IMR-90 (cell line): ENCODE results near the gene WDFY2.

Experiments
- BHLHE40 ChIP-seq: fragments of 150-350 bp; IDR thresholded peaks from 2 replicates; pipeline ENCODE4 v1.6.1; 2016; ENCODE audit warnings: mild to moderate bottlenecking, low read depth, low read length
- CHD1 ChIP-seq: IDR thresholded peaks from 2 replicates; pipeline ENCODE4 v1.6.1; 2012; ENCODE audit warnings: low read depth, low read length, improper control_type of control experiment
- CTCF ChIP-seq: conservative IDR thresholded peaks from 2 replicates; pipeline ENCODE4 v1.5.1; 2012; ENCODE audit warnings: mild to moderate bottlenecking, low read depth, low read length, improper control_type of control experiment
- MAFK ChIP-seq: IDR thresholded peaks from 2 replicates; pipeline ENCODE4 v1.6.1; 2012; ENCODE audit warnings: low read depth, low read length, improper control_type of control experiment
- MAZ ChIP-seq: IDR thresholded peaks from 2 replicates; pipeline ENCODE4 v1.6.1; 2012; ENCODE audit warnings: low read depth, mild to moderate bottlenecking, low read length, improper control_type of control experiment, moderate library complexity, borderline replicate concordance
- MXI1 ChIP-seq: IDR thresholded peaks from 2 replicates; pipeline ENCODE4 v1.6.1; 2012; ENCODE audit warnings: low read depth, mild to moderate bottlenecking, low read length, moderate library complexity, borderline replicate concordance
- NFE2L2 ChIP-seq: fragments of 150-350 bp; IDR thresholded peaks from 2 replicates; pipeline ENCODE4 v1.6.1; 2016; ENCODE audit warnings: low read depth, mild to moderate bottlenecking, low read length
- POLR2A ChIP-seq: IDR thresholded peaks from 2 replicates; pipeline ENCODE4 v1.6.1; 2012; ENCODE audit warnings: mild to moderate bottlenecking, low read depth, low read length
- RAD21 ChIP-seq: IDR thresholded peaks from 2 replicates; pipeline ENCODE4 v1.6.1; 2012; ENCODE audit warnings: low read length, improper control_type of control experiment
- RCOR1 ChIP-seq: IDR thresholded peaks from 2 replicates; pipeline ENCODE4 v1.6.1; 2012; ENCODE audit warnings: mild to moderate bottlenecking, low read length, improper control_type of control experiment; ENCODE audit not compliant: insufficient replicate concordance
- RFX5 ChIP-seq: IDR thresholded peaks from 2 replicates; pipeline ENCODE4 v1.8.0; 2012; ENCODE audit warnings: low read depth, mild to moderate bottlenecking, low read length, moderate library complexity
- SMC3 ChIP-seq: fragments of 150-350 bp; IDR thresholded peaks from 2 replicates; pipeline ENCODE4 v1.6.1; 2016; ENCODE audit warnings: low read depth, mild to moderate bottlenecking, antibody characterized with exemption, low read length, moderate library complexity
- TF ChIP-seq, protein P1 (sequence below): fragments of 150-350 bp; IDR thresholded peaks from 2 replicates; pipeline ENCODE4 v1.6.1; 2017; ENCODE audit warnings: mild to moderate bottlenecking, antibody characterized with exemption, low read length, low read depth

GRCh38 chr13:51768976-51769375, 184.7 kb downstream of the WDFY2 start:
- TF ChIP-seq CTCF: no peak
- TF ChIP-seq MXI1: no peak
- no peak for TF ChIP-seq NFE2L2
- TF ChIP-seq, protein P1, sequence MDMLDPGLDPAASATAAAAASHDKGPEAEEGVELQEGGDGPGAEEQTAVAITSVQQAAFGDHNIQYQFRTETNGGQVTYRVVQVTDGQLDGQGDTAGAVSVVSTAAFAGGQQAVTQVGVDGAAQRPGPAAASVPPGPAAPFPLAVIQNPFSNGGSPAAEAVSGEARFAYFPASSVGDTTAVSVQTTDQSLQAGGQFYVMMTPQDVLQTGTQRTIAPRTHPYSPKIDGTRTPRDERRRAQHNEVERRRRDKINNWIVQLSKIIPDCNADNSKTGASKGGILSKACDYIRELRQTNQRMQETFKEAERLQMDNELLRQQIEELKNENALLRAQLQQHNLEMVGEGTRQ: no peak
- no peak for TF ChIP-seq RAD21
- no peak for TF ChIP-seq POLR2A
- no peak for TF ChIP-seq RCOR1
- TF ChIP-seq SMC3: no peak
- no peak for TF ChIP-seq MAZ
- TF ChIP-seq RFX5: no peak
- no peak for TF ChIP-seq CHD1
- TF ChIP-seq BHLHE40: no peak
- TF ChIP-seq MAFK: no peak
